GM10248 (cell line): ENCODE results near the gene ANXA2.

Source experiments
- CTCF ChIA-PET: fragments of 300-600 bp; sonication (Branson Sonifier 250); formaldehyde crosslinking; extraction: SDS; loops from one replicate; lab custom pipeline; 2021; ENCODE audit warnings: antibody characterized with exemption; lab: Yijun Ruan, JAX
- POLR2A ChIA-PET: fragments of 350-650 bp; sonication (Branson Sonifier 250); formaldehyde crosslinking; extraction: SDS; loops from one replicate; lab custom pipeline; 2020; ENCODE audit warnings: antibody characterized with exemption; lab: Yijun Ruan, JAX
- DNase-seq: peaks from one replicate; pipeline ENCODE4 v3.0.0; 2012; ENCODE audit errors: extremely low spot score
- TF ChIP-seq, protein P1 (sequence below): IDR thresholded peaks from 2 replicates; pipeline ENCODE4 v1.5.1; 2012; ENCODE audit warnings: mild to moderate bottlenecking, low read depth; ENCODE audit errors: extremely low read depth, missing control alignments, control extremely low read depth

Gene ANXA2

DNA sequence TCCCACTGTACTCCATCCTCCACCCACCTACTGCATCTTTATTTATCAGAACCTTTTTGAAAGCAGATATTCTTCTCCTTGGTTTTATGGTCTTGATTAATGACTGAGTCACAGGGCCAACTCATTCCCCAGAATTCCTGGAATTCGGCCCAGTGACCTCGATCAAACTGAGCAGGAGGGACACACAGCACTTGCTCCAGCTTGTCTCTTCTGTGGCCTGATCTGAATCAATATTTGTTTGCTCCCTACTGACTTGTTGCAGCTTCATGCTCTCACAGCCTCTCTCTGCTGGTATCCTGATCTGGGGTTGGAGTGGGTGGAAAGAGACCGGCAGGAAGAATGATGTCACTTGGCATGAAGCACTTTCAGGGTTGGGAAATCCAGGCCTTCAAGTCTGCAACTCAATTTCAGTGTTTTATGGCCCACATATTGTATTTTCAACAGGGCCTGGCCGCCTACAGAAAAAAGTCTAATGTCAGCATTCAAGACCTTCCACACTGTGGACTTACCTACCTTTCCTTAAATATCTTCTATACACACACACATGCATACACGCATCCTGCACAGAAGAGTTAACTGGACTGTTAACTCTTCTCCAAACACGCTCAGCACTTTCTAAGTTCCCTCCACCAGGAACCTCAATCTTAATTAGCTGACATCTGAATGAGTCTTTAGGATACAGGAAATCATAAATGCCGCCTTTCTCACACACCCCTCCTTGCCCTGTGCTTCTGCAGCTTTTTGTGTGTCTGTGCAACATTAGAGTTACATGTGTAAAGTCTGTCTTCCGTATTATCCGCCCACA lies 4.6 kb downstream of the ANXA2 start:
- POLR2A ChIA-PET: no interaction called here
- TF ChIP-seq, protein P1, sequence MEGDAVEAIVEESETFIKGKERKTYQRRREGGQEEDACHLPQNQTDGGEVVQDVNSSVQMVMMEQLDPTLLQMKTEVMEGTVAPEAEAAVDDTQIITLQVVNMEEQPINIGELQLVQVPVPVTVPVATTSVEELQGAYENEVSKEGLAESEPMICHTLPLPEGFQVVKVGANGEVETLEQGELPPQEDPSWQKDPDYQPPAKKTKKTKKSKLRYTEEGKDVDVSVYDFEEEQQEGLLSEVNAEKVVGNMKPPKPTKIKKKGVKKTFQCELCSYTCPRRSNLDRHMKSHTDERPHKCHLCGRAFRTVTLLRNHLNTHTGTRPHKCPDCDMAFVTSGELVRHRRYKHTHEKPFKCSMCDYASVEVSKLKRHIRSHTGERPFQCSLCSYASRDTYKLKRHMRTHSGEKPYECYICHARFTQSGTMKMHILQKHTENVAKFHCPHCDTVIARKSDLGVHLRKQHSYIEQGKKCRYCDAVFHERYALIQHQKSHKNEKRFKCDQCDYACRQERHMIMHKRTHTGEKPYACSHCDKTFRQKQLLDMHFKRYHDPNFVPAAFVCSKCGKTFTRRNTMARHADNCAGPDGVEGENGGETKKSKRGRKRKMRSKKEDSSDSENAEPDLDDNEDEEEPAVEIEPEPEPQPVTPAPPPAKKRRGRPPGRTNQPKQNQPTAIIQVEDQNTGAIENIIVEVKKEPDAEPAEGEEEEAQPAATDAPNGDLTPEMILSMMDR: no peak
- no peak for DNase-seq
- CTCF ChIA-PET: interaction anchor here (0.8 kb wide), 1 partner anchor 34 kb away, joined by 3 read pairs; no protein-coding TSS in a partner anchor

DNA sequence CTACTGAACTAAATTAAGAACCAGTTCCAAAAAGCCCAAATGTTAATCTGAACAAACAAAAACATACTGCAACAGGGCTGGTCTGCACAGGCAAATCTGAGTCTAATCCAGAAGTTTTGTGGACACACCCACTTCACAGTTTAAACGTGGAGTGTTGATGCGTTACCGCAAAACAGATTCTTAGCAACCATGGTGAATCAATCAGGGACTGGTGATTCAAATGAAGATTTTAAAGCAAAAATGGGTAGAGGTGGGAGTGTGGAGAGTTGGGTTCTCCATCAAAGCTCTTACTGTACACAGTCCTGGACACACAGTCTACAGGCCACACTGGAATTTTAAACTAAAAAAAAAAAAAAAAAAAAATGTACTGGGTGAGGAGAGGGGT lies 5.2 kb downstream of the ANXA2 start:
- ChIA-PET POLR2A (no interaction called here), CTCF (interaction anchor here (0.8 kb wide), 1 partner anchor 33 kb away, joined by 3 read pairs; no protein-coding TSS in a partner anchor)
- TF ChIP-seq, protein P1: no peak
- no peak for DNase-seq

DNA sequence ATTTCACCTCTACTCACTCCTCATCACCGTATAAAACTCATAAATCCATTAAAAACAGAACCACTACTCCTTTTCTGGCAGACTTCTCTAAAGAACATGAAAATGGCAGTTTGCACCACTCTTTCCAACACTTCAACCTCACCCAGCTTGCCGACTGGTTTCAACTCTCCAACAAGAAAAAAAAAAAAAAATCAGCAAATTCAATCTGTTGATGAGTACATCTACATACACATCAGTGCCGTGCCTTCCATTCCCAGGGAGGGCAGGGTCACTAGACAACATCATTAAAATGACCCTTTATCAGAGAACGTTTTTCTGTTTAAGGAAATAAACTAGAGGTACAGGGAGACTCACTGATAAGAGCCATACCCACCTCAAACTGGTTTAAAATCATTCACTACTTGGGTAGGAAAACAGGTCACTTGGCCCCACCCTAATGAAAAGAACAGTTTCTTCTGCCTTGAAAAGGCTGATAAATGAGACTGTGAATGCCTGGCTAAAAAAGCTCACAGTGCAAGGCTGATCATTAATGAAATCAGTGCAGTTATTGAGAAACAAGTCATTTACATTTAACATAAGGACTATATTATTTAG lies 6.0 kb downstream of the ANXA2 start:
- POLR2A ChIA-PET: no interaction called here
- CTCF ChIA-PET: no interaction called here
- no peak for DNase-seq
- TF ChIP-seq, protein P1: no peak

DNA sequence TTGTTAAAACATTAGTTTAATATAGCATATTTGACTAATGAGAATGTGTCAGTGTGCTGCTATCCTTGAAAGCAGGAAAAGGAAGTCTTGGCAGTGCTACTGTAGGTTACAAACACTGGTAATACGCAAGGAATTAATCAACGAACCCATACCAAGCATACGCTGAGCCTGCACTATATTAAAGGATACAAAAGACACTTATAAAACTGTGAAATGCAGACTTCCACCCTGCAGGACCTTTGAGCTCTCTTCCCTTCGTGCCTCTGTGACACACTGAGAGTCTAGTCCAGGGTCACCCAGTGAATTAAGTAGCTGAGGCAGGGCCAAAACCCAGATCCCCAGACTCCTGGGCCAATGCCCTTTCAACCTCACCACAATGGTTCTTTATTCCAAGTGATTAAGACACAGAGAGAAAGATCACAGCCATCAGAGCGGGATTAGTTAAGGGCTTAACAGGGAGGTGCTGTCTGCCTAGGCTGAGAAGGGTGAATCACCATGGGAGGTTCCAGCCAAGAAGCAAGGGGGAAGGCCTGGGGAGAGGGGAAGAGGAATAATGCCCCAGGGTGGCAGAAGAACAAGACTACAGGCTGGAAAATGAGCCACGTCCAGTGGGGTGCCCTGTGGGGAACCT lies 6.8 kb downstream of the ANXA2 start:
- POLR2A ChIA-PET: no interaction called here
- CTCF ChIA-PET: no interaction called here
- DNase-seq: no peak
- TF ChIP-seq, protein P1: no peak

DNA sequence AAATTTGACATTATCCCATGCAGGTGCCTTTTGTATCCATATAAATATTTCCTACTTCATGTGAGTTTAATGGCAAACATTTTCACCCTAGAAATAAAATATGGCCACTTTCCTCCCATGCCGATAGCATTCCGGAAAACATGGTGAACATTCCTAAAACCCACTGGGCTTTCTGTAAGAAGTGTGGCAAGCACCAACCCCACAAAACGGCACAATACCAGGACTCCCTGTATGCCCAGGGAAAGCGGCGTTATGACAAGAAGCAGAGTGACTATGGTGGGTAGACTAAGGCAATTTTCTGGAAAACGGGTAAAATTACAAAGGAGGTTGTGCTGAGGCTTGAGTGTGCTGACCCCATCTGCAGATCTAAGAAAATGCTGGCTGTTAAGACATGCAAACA lies 7.6 kb downstream of the ANXA2 start:
- POLR2A ChIA-PET: no interaction called here
- DNase-seq: no peak
- TF ChIP-seq, protein P1: no peak
- CTCF ChIA-PET: no interaction called here

DNA sequence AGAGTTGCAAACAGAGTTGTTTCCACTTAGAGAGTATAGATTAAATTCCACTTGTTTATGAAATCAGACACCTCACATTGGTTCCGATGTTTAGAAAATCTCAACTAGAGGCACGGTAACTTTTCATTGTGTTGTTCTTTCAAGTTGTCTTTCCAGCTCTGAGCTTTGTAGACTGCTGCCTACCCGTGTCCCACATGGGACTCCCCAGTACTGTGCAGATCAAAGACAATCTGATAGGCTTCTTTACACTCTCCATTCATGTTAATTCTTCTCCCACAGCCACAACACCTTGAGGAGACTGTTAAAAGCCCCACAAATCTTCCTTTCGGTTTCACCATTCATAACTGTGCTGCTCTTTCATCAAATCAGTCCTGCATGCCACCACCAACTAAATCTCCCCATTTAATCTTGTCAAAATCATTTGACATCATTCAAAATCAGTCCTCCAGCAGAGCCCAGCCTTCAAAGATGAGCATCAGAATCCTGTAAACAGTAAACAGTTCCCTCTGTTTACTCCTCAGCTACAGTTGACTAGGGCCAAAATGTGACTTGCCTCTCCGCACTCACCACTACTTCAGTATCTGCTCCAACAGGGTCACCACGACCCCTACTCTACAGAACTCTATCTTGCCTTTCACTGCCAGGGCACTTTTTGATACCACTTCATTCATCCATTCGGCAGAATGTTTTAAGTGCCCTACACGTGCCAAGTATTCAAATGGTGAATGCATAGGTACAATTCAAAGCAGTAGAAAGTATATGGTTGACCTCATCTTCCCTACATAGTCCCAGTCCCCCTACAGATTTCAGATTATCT lies 8.3 kb downstream of the ANXA2 start:
- POLR2A ChIA-PET: no interaction called here
- CTCF ChIA-PET: interaction anchor here (1.3 kb wide), 1 partner anchor 11 kb away, joined by 3 read pairs; no protein-coding TSS in a partner anchor
- peak; percentile 42 for DNase-seq
- TF ChIP-seq, protein P1: no peak
